Tibial artery (tissue), 4 donors: Measurements from ENCODE around the gene PXMP2.

Source experiments
- DNase-seq, 2 donors: peaks; one replicate each; pipeline ENCODE4 v3.0.0-alpha.2; 2019
- H3K27ac ChIP-seq, 2 donors: fragments of 200-600 bp; sonication (generic) in 1 of 2; 1 replicate in 1 of 2; 2 replicates in 1 of 2; pipeline ENCODE4 v1.5.1; 2018 to 2019; ENCODE audit warnings: mild to moderate bottlenecking in 1 of 2
- H3K27me3 ChIP-seq, 2 donors: fragments of 200-600 bp; sonication (generic) in 1 of 2; one replicate each; pipeline versions ENCODE4 v1.5.1 to v1.6.0; 2016 to 2019
- H3K36me3 ChIP-seq, 3 donors: fragments of 200-600 bp; sonication (generic) in 2 of 3; one replicate each; pipeline ENCODE4 v1.5.1; 2016 to 2019; ENCODE audit warnings: mild to moderate bottlenecking in 2 of 3
- H3K4me1 ChIP-seq, 4 donors: fragments of 200-600 bp; sonication (generic) in 2 of 4; 1 replicate in 3 of 4; 2 replicates in 1 of 4; pipeline ENCODE4 v1.5.1; 2016 to 2019
- H3K4me3 ChIP-seq, 2 donors: fragments of 200-600 bp; sonication (generic) in 1 of 2; 1 replicate in 1 of 2; 2 replicates in 1 of 2; pipeline ENCODE4 v1.5.1; 2018 to 2019; ENCODE audit warnings: mild to moderate bottlenecking in 2 of 2
- H3K9me3 ChIP-seq, 3 donors: fragments of 200-600 bp; sonication (generic) in 1 of 3; one replicate each; pipeline ENCODE4 v1.5.1; 2016 to 2019
- CTCF ChIP-seq, 2 experiments: fragments of 200-600 bp in 1 of 2; fragments of 450-650 bp in 1 of 2; IDR thresholded peaks; one replicate each; pipeline ENCODE4 v1.5.1; 2017 to 2019; ENCODE audit warnings: antibody characterized with exemption in 2 of 2, mild to moderate bottlenecking in 1 of 2, moderate library complexity in 1 of 2
- intact Hi-C: fragments of 100-400 bp; cut with DNase I; formaldehyde crosslinking; loops from one replicate; pipeline ENCODE4 v1.15.0; 2023; ENCODE audit warnings: low total_unique reads

PXMP2 gene

GRCh38 chr12:132713123-132713522, 25.7 kb downstream of the PXMP2 start:
- intact Hi-C loops, result loop anchor here (10.0 kb wide), 1 partner anchor 52 kb away; the partner anchor contains the start of gene ANKLE2

GRCh38 chr12:132715874-132716273, 28.5 kb downstream of the PXMP2 start:
- Histone ChIP-seq H3K36me3 (peaks cover 43 to 57% (median 56%) of the 10 kb centered on the region in 3 donors), H3K9me3 (no peaks in the 10 kb centered on the region), H3K4me1 (peaks cover 0 to 14% (median 10%) of the 10 kb centered on the region in 4 donors), H3K4me3 (no peak overlapping the region), H3K27ac (no peak overlapping the region), H3K27me3 (no peaks in the 10 kb centered on the region)
- DNase-seq, result no peak
- intact Hi-C loops, result loop anchor here (10.0 kb wide), 1 partner anchor 49 kb away; the partner anchor contains the start of gene ANKLE2
- TF ChIP-seq CTCF (IDR thresholded peaks at IDR 0.05), result no peak

More at GRCh38 chr12:132713123-132713522, 25.7 kb downstream of the PXMP2 start:
- no peaks in the 10 kb centered on the region for H3K27me3 ChIP-seq
- H3K27ac ChIP-seq, result no peak overlapping the region
- DNase-seq, result no peak
- peaks cover 0 to 22% (median 16%) of the 10 kb centered on the region in 4 donors for H3K4me1 ChIP-seq
- H3K4me3 ChIP-seq, result no peak overlapping the region
- no peak for TF ChIP-seq CTCF (IDR thresholded peaks at IDR 0.05)
- no peaks in the 10 kb centered on the region for H3K9me3 ChIP-seq
- H3K36me3 ChIP-seq, result peaks cover 23 to 36% (median 33%) of the 10 kb centered on the region in 3 donors

GRCh38 chr12:132716356-132716755, 29.0 kb downstream of the PXMP2 start:
- H3K27me3 ChIP-seq, result no peaks in the 10 kb centered on the region
- H3K27ac ChIP-seq, result no peak overlapping the region
- no peak overlapping the region for H3K4me3 ChIP-seq
- DNase-seq, result no peak
- peaks cover 48 to 62% (median 61%) of the 10 kb centered on the region in 3 donors for H3K36me3 ChIP-seq
- TF ChIP-seq CTCF (IDR thresholded peaks at IDR 0.05), result no peak
- intact Hi-C loops, result loop anchor here (10.0 kb wide), 1 partner anchor 48 kb away; the partner anchor contains the start of gene ANKLE2
- H3K9me3 ChIP-seq, result no peaks in the 10 kb centered on the region
- H3K4me1 ChIP-seq, result peaks cover 0 to 12% (median 10%) of the 10 kb centered on the region in 4 donors

- H3K9me3 ChIP-seq, result no peaks in the 10 kb centered on the region
- peaks cover 0 to 5% (median 3%) of the 10 kb centered on the region in 4 donors for H3K4me1 ChIP-seq
- TF ChIP-seq CTCF (IDR thresholded peaks at IDR 0.05), result no peak
- H3K36me3 ChIP-seq, result peaks cover 54 to 68% (median 66%) of the 10 kb centered on the region in 3 donors
- no peaks in the 10 kb centered on the region for H3K27me3 ChIP-seq
- DNase-seq, result no peak
- intact Hi-C loops, result loop anchor here (10.0 kb wide), 1 partner anchor 48 kb away; the partner anchor contains the start of gene ANKLE2
- H3K27ac ChIP-seq, result no peak overlapping the region
- no peak overlapping the region for H3K4me3 ChIP-seq
These were observed 29.6 kb downstream of the PXMP2 start for GRCh38 chr12:132717011-132717410.

- Histone ChIP-seq H3K27ac (no peak overlapping the region), H3K36me3 (peaks cover 54 to 75% (median 73%) of the 10 kb centered on the region in 3 donors), H3K27me3 (no peaks in the 10 kb centered on the region), H3K9me3 (no peaks in the 10 kb centered on the region), H3K4me1 (no peaks in the 10 kb centered on the region), H3K4me3 (no peak overlapping the region)
- DNase-seq, result no peak
- TF ChIP-seq CTCF (IDR thresholded peaks at IDR 0.05), result no peak
- intact Hi-C loops, result loop anchor here (10.0 kb wide), 1 partner anchor 47 kb away; the partner anchor contains the start of gene ANKLE2
These were observed 30.4 kb downstream of the PXMP2 start for GRCh38 chr12:132717531-132718387.
